Measurements from ENCODE around the gene LHX2. TPM values are rescaled to one million over a fixed set of nuclear protein-coding genes. Genes with fewer than 3 reads are reported as not detected.

Gene LHX2
- total RNA-seq, 1 experiment from 2014 or later: not detected

GRCh38 chr9:124079176-124079925 is 67.8 kb downstream of the LHX2 start:
- H2BK15ac ChIP-seq (ENCODE audit: low read depth, low read length): no peak overlapping the region
- 100% methylated on average over 1 of the region's 17 CpGs for WGBS (ENCODE audit: extremely low coverage, insufficient read length, low lambda C conversion rate)
- H3K56ac ChIP-seq (ENCODE audit: insufficient read length, low read depth, low read length): no peak overlapping the region
- no peaks in the 10 kb centered on the region for H3K23me2 ChIP-seq (ENCODE audit: insufficient read length, low read depth, low read length, poor library complexity, severe bottlenecking)
- peaks cover 3% of the 10 kb centered on the region for H3K27me3 Mint-ChIP-seq (ENCODE audit: low read depth)
- H3K27ac Mint-ChIP-seq: no peak overlapping the region; a peak in 1 of 7 replicates
- no peak overlapping the region for H2BK20ac ChIP-seq (ENCODE audit: low read depth, low read length, poor library complexity, severe bottlenecking)
- H3K79me2 ChIP-seq (ENCODE audit: insufficient read depth, low read length): no peaks in the 10 kb centered on the region
- no peak overlapping the region for H2AFZ ChIP-seq (ENCODE audit: low read length)
- H4K8ac ChIP-seq (replicated peaks; ENCODE audit: insufficient read length, low read depth, low read length): no peak overlapping the region
- no peaks in the 10 kb centered on the region for H3K9me3 ChIP-seq (ENCODE audit: control insufficient read depth, low read depth, low read length)
- H3K9me3 Mint-ChIP-seq: peaks cover 0 to 3% of the 10 kb centered on the region in 2 experiments; a peak in 1 of 5 replicates
- no peaks in the 10 kb centered on the region for H4K20me1 ChIP-seq (ENCODE audit: control insufficient read depth, insufficient read depth, insufficient read length)
- no peak for DNase-seq
- no peak overlapping the region; a peak in 1 of 5 replicates for H3K4me3 Mint-ChIP-seq
- no peak overlapping the region for H2BK5ac ChIP-seq (ENCODE audit: insufficient read length, low read length)
- H3K23ac ChIP-seq (ENCODE audit: insufficient read length, low read depth, low read length): no peak overlapping the region
- no peak overlapping the region for H4K91ac ChIP-seq (ENCODE audit: insufficient read length, low read depth, low read length)
- no peak overlapping the region for H2BK120ac ChIP-seq (ENCODE audit: low read depth, low read length, poor library complexity, severe bottlenecking)
- no peak overlapping the region for H3T11ph ChIP-seq (ENCODE audit: low read length)
- H3K27me3 ChIP-seq (ENCODE audit: insufficient read depth, low read length): no peaks in the 10 kb centered on the region
- H4K5ac ChIP-seq (ENCODE audit: insufficient read length, low read depth, low read length): no peak overlapping the region
- no peak overlapping the region for H3K4ac ChIP-seq (ENCODE audit: low read depth, low read length)
- H3K9ac ChIP-seq (ENCODE audit: extremely low read depth, insufficient read length, low read length): no peak overlapping the region
- H2BK12ac ChIP-seq (ENCODE audit: insufficient read length, low read depth, low read length): no peak overlapping the region
- H3K4me1 Mint-ChIP-seq: peaks cover 0 to 12% of the 10 kb centered on the region in 2 experiments; a peak in 3 of 4 replicates
- H2AK5ac ChIP-seq (ENCODE audit: insufficient read length, low read length): no peak overlapping the region
- H3K4me2 ChIP-seq (ENCODE audit: insufficient read depth, insufficient read length, low read length): no peak overlapping the region
- TF ChIP-seq CTCF (conservative IDR thresholded peaks at IDR 0.05): no peak
- no peaks in the 10 kb centered on the region; a peak in 1 of 7 replicates for H3K36me3 Mint-ChIP-seq (ENCODE audit: insufficient read depth in 1 of 3, low read depth in 3 of 3)
- H3K14ac ChIP-seq (ENCODE audit: insufficient read depth, low read length): no peak overlapping the region
- no peak overlapping the region for H3K27ac ChIP-seq (ENCODE audit: insufficient read length, low read depth, low read length)
- H3K79me1 ChIP-seq (ENCODE audit: insufficient read depth, low read depth, low read length, poor library complexity, severe bottlenecking): no peaks in the 10 kb centered on the region
- H3K18ac ChIP-seq (ENCODE audit: insufficient read length, low read depth, low read length): no peak overlapping the region
- H3K4me1 ChIP-seq (ENCODE audit: insufficient read depth, low read length): no peaks in the 10 kb centered on the region; the same call in 1 of the 2 replicates

Data from H9 (cell line).